SK-N-MC (cell line): ENCODE measurements around the gene INHBE.
A peak's percentile ranks its signal among the peaks of the same experiment; 100 is the strongest.

Experiments
- DNase-seq: peaks from one replicate; pipeline ENCODE4 v3.0.0-alpha.2; 2011; ENCODE audit warnings: low read depth, low spot score
- H3K27ac ChIP-seq: fragments of 200-600 bp; sonication (generic); 2 replicates; pipeline ENCODE4 v1.5.1; 2016; ENCODE audit warnings: mixed run types
- H3K36me3 ChIP-seq: fragments of 200-600 bp; sonication (generic); 2 replicates; pipeline ENCODE4 v1.6.1; 2017; ENCODE audit warnings: antibody characterized with exemption, low read length, mixed read lengths; ENCODE audit not compliant: insufficient read depth
- H3K4me3 ChIP-seq: fragments of 200-600 bp; sonication (generic); 2 replicates; pipeline ENCODE4 v1.5.1; 2016
- H3K9ac ChIP-seq: fragments of 200-600 bp; sonication (generic); 2 replicates; pipeline ENCODE4 v1.8.0; 2017; ENCODE audit warnings: mixed run types, mixed read lengths; ENCODE audit not compliant: insufficient read length
- H3K9me3 ChIP-seq: fragments of 200-600 bp; sonication (generic); 2 replicates; pipeline ENCODE4 v1.6.1; 2017; ENCODE audit warnings: low read depth, mild to moderate bottlenecking, antibody characterized with exemption, low read length, moderate library complexity, mixed read lengths
- EZH2 ChIP-seq: fragments of 200-600 bp; sonication (generic); IDR thresholded peaks from one replicate; pipeline ENCODE4 v1.6.1; 2017; ENCODE audit warnings: antibody characterized with exemption
- FOXP2 ChIP-seq: optimal IDR thresholded peaks from 2 replicates; pipeline ENCODE3; 2011; ENCODE audit warnings: mild to moderate bottlenecking, moderate library complexity; ENCODE audit not compliant: insufficient read depth; ENCODE audit errors: extremely low read length, control extremely low read depth
- POLR2AphosphoS5 ChIP-seq: IDR thresholded peaks from 2 replicates; pipeline ENCODE4 v1.6.1; 2012; ENCODE audit warnings: mild to moderate bottlenecking, low read depth, low read length, borderline replicate concordance

INHBE gene

GRCh38 chr12:57474862-57475261 lies 19.8 kb downstream of the INHBE start:
- Histone ChIP-seq H3K4me3 (no peak overlapping the region), H3K9me3 (no peaks in the 10 kb centered on the region), H3K9ac (no peak overlapping the region), H3K27ac (no peak overlapping the region), H3K36me3 (no peaks in the 10 kb centered on the region)
- no peak for DNase-seq
- TF ChIP-seq EZH2 = no peak
- no peak for TF ChIP-seq FOXP2
- TF ChIP-seq POLR2AphosphoS5 = no peak

DNA sequence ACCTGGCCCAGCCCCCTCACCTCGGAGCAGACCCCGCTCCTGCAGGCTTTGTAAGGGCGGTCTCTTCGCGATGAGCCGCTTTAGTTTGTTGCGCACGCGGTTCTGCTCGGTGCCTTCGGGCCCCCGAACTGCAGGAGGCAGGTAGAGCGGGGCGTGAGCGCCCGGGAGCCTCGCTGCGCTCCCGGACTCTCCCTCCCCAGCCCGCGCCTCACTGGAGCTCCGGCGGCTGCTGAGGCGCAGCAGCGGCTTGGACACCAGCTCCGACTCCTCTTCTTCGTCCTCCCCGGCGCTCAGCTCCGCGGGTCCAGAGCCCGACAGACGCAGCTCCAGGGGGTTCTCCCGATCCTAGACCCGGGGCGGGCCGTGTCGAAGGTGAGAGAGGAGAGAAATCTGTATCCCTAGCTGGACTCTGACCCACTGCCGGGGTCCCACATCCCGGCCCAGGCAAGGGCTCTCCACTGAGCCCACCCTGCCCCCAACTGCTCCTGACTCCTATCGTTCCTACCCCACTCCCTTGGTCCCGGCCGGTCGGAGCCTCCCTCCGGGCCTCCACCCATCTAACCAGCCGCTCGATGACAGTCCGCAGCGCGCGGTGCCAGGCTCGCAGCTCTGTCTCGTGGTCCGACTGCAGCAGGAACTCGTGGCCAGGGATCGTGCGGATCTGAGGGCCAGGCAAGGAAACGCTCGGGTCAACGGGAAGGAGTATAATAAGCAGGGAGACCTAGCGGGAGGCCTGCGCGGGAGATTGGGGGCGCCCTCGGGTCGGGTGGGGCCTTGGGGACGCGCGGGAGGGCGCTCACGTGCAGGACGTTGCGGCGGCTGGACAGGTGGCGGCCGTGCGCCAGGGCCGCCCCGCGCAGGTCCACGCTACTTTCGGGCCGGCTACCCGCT lies 20.4 kb downstream of the INHBE start:
- Histone ChIP-seq H3K4me3 (no peak overlapping the region), H3K27ac (no peak overlapping the region), H3K9me3 (no peaks in the 10 kb centered on the region), H3K36me3 (no peaks in the 10 kb centered on the region), H3K9ac (no peak overlapping the region)
- no peak for DNase-seq
- no peak for TF ChIP-seq EZH2

DNA sequence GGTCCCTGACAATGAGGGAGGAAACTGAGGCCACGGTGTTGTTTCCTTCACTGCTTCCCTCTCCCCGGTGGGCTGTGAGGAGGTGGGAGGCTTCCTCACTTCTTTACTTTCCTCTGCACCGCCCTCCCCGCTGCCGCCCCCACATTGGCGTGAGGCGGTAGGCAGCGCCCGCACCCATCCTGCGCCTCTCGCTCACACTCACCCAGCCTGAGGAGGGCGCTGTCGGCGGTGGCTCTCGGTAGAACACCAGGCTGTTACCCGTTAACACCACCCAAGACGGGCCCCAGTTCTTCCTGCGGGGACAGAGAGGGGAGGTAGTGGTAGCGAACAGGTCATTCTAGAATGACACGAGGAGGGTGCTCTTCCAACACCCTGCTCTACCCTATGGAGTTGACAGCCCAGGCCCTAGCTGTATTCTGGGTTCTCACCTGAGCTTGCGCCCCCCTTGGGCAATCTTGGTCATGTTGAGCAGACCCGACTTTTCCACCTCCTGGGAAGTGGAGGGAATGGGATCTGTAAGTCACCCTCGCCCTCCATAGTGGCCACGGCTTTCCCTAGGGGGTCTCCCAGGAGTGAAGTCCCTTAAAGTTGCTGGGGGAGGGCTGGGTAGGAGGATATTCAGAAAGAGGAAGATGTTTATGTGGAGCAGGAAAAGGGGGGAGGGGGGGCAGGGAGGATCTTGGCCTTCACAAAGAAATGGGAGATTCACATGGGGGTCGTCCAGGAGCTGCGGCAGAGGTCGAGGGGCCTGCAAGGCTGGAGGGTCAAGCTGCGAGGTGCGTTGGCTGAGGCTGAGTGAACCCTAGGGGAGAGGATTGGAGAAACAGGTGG lies 21.3 kb downstream of the INHBE start:
- Histone ChIP-seq H3K4me3 (no peak overlapping the region), H3K27ac (no peak overlapping the region), H3K9ac (no peak overlapping the region)

DNA sequence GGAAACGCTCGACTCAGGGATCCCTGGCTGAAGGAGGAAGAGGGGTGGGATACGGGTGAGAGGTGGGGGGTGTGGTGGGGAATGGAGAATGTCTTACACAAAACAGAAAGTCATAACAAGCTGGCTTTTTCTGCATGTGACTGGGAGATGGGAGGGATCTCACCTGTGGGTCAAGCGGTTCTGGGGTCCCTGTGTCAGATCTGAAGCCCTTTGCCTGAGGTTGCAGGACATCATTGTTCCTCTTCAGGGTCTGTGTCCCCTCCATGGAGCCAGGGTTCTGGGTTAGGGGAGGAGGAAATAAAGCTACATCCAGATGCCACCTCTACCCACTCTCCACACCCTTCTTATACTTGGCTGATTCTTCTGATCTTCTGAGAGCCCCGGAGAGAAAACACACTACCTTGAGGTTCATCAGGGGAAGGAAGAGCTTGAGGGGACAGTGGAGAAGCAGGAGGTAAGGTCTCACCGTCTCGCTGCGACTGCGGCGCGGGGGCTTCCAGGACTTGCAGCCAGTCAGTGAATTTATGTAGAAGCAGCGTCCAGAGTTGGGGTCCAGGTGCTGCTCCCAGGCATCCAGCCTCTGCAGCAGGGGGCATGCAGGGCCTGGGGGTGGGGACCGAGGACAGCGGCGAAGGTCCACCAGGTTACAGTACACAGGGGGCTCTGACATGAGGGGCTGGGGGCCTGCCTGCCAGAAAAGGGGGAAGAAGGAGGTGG lies 22.0 kb downstream of the INHBE start:
- Histone ChIP-seq H3K27ac (peak overlapping the region; percentile 34; the same call in 1 of the 2 replicates), H3K9me3 (no peaks in the 10 kb centered on the region), H3K4me3 (no peak overlapping the region), H3K36me3 (no peaks in the 10 kb centered on the region), H3K9ac (peak overlapping the region; percentile 47)
- TF ChIP-seq POLR2AphosphoS5 = no peak
- no peak for TF ChIP-seq EZH2
- TF ChIP-seq FOXP2 = no peak
- DNase-seq = no peak

More for the DNA sequence above, 21.3 kb downstream of the INHBE start:
- Histone ChIP-seq H3K36me3 (no peaks in the 10 kb centered on the region), H3K9me3 (no peaks in the 10 kb centered on the region)
- no peak for TF ChIP-seq EZH2
- TF ChIP-seq POLR2AphosphoS5 = no peak
- no peak for TF ChIP-seq FOXP2
- DNase-seq = no peak

GRCh38 chr12:57477710-57478681 lies 22.9 kb downstream of the INHBE start:
- no peak overlapping the region for H3K4me3 ChIP-seq
- DNase-seq = no peak
- H3K36me3 ChIP-seq = no peaks in the 10 kb centered on the region
- H3K27ac ChIP-seq = peak overlapping the region; percentile 34; the same call in 1 of the 2 replicates
- no peaks in the 10 kb centered on the region for H3K9me3 ChIP-seq
- TF ChIP-seq EZH2 = no peak
- no peak for TF ChIP-seq POLR2AphosphoS5
- no peak for TF ChIP-seq FOXP2
- H3K9ac ChIP-seq = peak overlapping the region; percentile 47

GRCh38 chr12:57479043-57479375 lies 23.9 kb downstream of the INHBE start:
- H3K36me3 ChIP-seq = no peaks in the 10 kb centered on the region
- no peak overlapping the region for H3K9ac ChIP-seq
- DNase-seq = no peak
- H3K27ac ChIP-seq = no peak overlapping the region
- no peak for TF ChIP-seq POLR2AphosphoS5
- no peak for TF ChIP-seq FOXP2
- TF ChIP-seq EZH2 = no peak
- H3K9me3 ChIP-seq = no peaks in the 10 kb centered on the region
- no peak overlapping the region for H3K4me3 ChIP-seq

DNA sequence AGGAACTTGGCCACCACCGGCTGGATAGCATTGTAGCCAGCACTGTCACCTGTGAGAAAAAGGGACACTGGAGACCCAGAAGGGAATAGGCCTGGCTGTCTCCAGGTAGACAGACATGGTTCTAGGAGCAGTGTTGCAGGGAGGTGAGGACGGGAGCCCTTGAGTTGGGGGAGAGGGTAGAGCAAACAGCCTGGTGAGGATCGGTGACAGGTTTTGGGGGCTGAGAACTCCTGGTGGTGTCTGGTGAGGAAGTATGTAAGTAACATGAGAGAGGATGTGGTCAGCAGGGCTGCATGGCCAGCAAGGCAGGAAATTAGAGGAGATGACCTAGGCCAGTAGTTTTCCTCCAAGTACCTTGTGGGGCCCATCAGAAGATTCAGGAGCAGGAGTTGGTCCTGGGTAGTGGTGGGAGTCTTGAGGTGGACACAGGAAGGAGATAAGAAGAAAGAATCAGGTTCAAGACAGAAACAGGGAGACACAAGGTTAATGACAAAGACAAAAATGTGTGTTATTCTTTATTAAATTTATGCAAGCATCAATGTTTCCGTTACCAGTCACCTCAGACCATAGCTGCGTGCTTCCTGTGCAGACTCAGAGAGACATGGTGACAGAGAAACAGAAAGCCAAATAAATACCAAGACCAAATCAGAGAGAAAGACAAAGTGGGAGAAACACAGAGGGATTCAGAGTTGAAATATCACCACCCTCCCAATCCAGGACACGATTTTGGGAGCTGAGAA lies 24.4 kb downstream of the INHBE start, which contains the start of gene ARHGAP9:
Gene ARHGAP9 (minus strand): TSS at position 491 of the 740 bp plus-strand sequence. CDS start 460 bp downstream, at position 31.
- no peak for DNase-seq

More for the DNA sequence above, 24.4 kb downstream of the INHBE start, which contains the start of gene ARHGAP9:
- H3K36me3 ChIP-seq = no peaks in the 10 kb centered on the region
- H3K9me3 ChIP-seq = no peaks in the 10 kb centered on the region
- no peak within 1 kb of the TSS for H3K4me3 ChIP-seq
- H3K9ac ChIP-seq = no peak within 1 kb of the TSS
- H3K27ac ChIP-seq = no peak within 1 kb of the TSS
- no peak for TF ChIP-seq EZH2
- no peak for TF ChIP-seq FOXP2
- TF ChIP-seq POLR2AphosphoS5 = no peak
